Karpas-422 (cell line): ENCODE measurements around the gene OCIAD1. TPM values are rescaled to one million over a fixed set of nuclear protein-coding genes. Genes with fewer than 3 reads are reported as not detected.
A peak's percentile ranks its signal among the peaks of the same experiment; 100 is the strongest.

Experiments used
- DNase-seq: peaks from one replicate; pipeline ENCODE4 v3.0.0-alpha.2; 2015
- H2AFZ ChIP-seq: fragments of 200-600 bp; sonication (generic); 2 replicates; pipeline ENCODE4 v1.6.1; 2014; ENCODE audit warnings: antibody characterized with exemption, low read length, mixed read lengths
- H3K27ac ChIP-seq: fragments of 200-600 bp; sonication (generic); 2 replicates; pipeline ENCODE4 v1.5.1; 2014; ENCODE audit warnings: mild to moderate bottlenecking, low read length, moderate library complexity
- H3K27me3 ChIP-seq: fragments of 200-600 bp; sonication (generic); 2 replicates; pipeline ENCODE4 v1.6.1; 2014; ENCODE audit warnings: low read length, mixed read lengths
- H3K36me3 ChIP-seq: fragments of 200-600 bp; sonication (generic); 2 replicates; pipeline ENCODE4 v1.6.1; 2014; ENCODE audit warnings: low read length, mixed read lengths; ENCODE audit not compliant: insufficient read depth
- H3K4me1 ChIP-seq: fragments of 200-600 bp; sonication (generic); 2 replicates; pipeline ENCODE4 v1.6.1; 2014; ENCODE audit warnings: mild to moderate bottlenecking, low read length, mixed read lengths
- H3K4me2 ChIP-seq: fragments of 200-600 bp; sonication (generic); 2 replicates; pipeline ENCODE4 v1.6.1; 2014; ENCODE audit warnings: low read length, low read depth, mild to moderate bottlenecking; ENCODE audit not compliant: poor library complexity, severe bottlenecking
- H3K4me3 ChIP-seq: fragments of 200-600 bp; sonication (generic); 2 replicates; pipeline ENCODE4 v1.5.1; 2014; ENCODE audit warnings: mild to moderate bottlenecking, antibody characterized with exemption, low read length, mixed read lengths
- H3K79me2 ChIP-seq: fragments of 200-600 bp; sonication (generic); 2 replicates; pipeline ENCODE4 v1.6.1; 2014; ENCODE audit warnings: mild to moderate bottlenecking, low read length, mixed read lengths
- H3K9ac ChIP-seq: fragments of 200-600 bp; sonication (generic); 2 replicates; pipeline ENCODE4 v1.6.0; 2014; ENCODE audit warnings: low read length
- H3K9me2 ChIP-seq: fragments of 200-600 bp; sonication (generic), shearing (Covaris generic); replicated peaks from 2 replicates; pipeline ENCODE4 v1.6.0; 2014; ENCODE audit warnings: mild to moderate bottlenecking, low read length, moderate library complexity; ENCODE audit not compliant: insufficient read depth
- H3K9me3 ChIP-seq: fragments of 300-700, 200-600 bp; sonication (generic); 2 replicates; pipeline ENCODE4 v1.6.1; 2014; ENCODE audit warnings: low read length, mixed read lengths
- H4K20me1 ChIP-seq: fragments of 200-600 bp; sonication (generic); 2 replicates; pipeline ENCODE4 v1.6.1; 2014; ENCODE audit warnings: mild to moderate bottlenecking, antibody characterized with exemption, low read length, low read depth; ENCODE audit not compliant: insufficient read depth
- total RNA-seq: library from RNA; depleted of rRNA; stranded (reverse); fragments of >200 nt; shearing (Covaris generic); gene quantifications from 2 replicates; pipeline ENCODE4 v1.2.3, GENCODE V29; 2014; ENCODE audit warnings: low replicate concordance; rRNA removed

Gene OCIAD1
- 70.6 and 122 TPM in 2 replicates for total RNA-seq

GRCh38 chr4:48830706-48831531, at the start of gene OCIAD1:
Gene OCIAD1, plus strand, starts transcription at chr4:48831088. Its CDS starts 1,537 bp downstream, at chr4:48832625.
- DNase-seq, result peak; percentile 99
- Histone ChIP-seq H3K79me2 (peaks cover 43% of the 10 kb centered on the region), H3K4me2 (peak within 1 kb of the TSS; percentile 86), H3K27me3 (no peaks in the 10 kb centered on the region), H3K9me3 (no peaks in the 10 kb centered on the region), H3K9me2 (no peaks in the 10 kb centered on the region), H3K27ac (peak within 1 kb of the TSS; percentile 86), H2AFZ (peak within 1 kb of the TSS; percentile 84), H4K20me1 (no peaks in the 10 kb centered on the region), H3K9ac (peak within 1 kb of the TSS; percentile 96), H3K4me1 (peaks cover 16% of the 10 kb centered on the region), H3K4me3 (peak within 1 kb of the TSS; percentile 92), H3K36me3 (peaks cover 22% of the 10 kb centered on the region)

GRCh38 chr4:48781968-48782367, 48.9 kb upstream of the OCIAD1 start:
- H3K79me2 ChIP-seq, result peaks cover 30% of the 10 kb centered on the region
- H3K36me3 ChIP-seq, result no peaks in the 10 kb centered on the region
- H3K4me3 ChIP-seq, result no peak overlapping the region
- DNase-seq, result no peak
- no peaks in the 10 kb centered on the region for H3K27me3 ChIP-seq
- peaks cover 22% of the 10 kb centered on the region for H4K20me1 ChIP-seq
- H3K27ac ChIP-seq, result no peak overlapping the region
- H3K9me2 ChIP-seq, result no peaks in the 10 kb centered on the region
- H2AFZ ChIP-seq, result 0 out of 2 replicates have a peak overlapping the region, but pooled peaks have one; percentile 32
- H3K9me3 ChIP-seq, result no peaks in the 10 kb centered on the region
- peaks cover 26% of the 10 kb centered on the region for H3K4me1 ChIP-seq
- no peak overlapping the region for H3K9ac ChIP-seq
- H3K4me2 ChIP-seq, result no peak overlapping the region

GRCh38 chr4:48785302-48785701, 45.6 kb upstream of the OCIAD1 start:
- Histone ChIP-seq H3K27me3 (no peaks in the 10 kb centered on the region), H3K9ac (no peak overlapping the region), H3K79me2 (no peaks in the 10 kb centered on the region)

GRCh38 chr4:48786549-48786948, 44.3 kb upstream of the OCIAD1 start:
- Histone ChIP-seq H3K9ac (no peak overlapping the region), H3K79me2 (no peaks in the 10 kb centered on the region), H2AFZ (no peak overlapping the region), H3K4me2 (no peak overlapping the region), H3K36me3 (no peaks in the 10 kb centered on the region), H3K4me1 (no peaks in the 10 kb centered on the region), H3K9me2 (no peaks in the 10 kb centered on the region), H3K27me3 (no peaks in the 10 kb centered on the region), H3K27ac (no peak overlapping the region), H3K4me3 (no peak overlapping the region), H4K20me1 (no peaks in the 10 kb centered on the region), H3K9me3 (no peaks in the 10 kb centered on the region)
- DNase-seq, result no peak

More at GRCh38 chr4:48785302-48785701, 45.6 kb upstream of the OCIAD1 start:
- Histone ChIP-seq H3K4me3 (no peak overlapping the region), H4K20me1 (no peaks in the 10 kb centered on the region), H3K36me3 (no peaks in the 10 kb centered on the region), H3K4me1 (peaks cover 9% of the 10 kb centered on the region), H2AFZ (no peak overlapping the region), H3K27ac (no peak overlapping the region), H3K9me3 (no peaks in the 10 kb centered on the region), H3K4me2 (no peak overlapping the region), H3K9me2 (no peaks in the 10 kb centered on the region)
- no peak for DNase-seq

- Histone ChIP-seq H3K9me2 (no peaks in the 10 kb centered on the region), H3K4me2 (no peak overlapping the region), H3K4me3 (no peak overlapping the region), H3K9ac (no peak overlapping the region), H4K20me1 (no peaks in the 10 kb centered on the region), H3K27me3 (no peaks in the 10 kb centered on the region), H3K9me3 (no peaks in the 10 kb centered on the region), H3K4me1 (peaks cover 1% of the 10 kb centered on the region), H3K36me3 (no peaks in the 10 kb centered on the region), H3K79me2 (no peaks in the 10 kb centered on the region), H2AFZ (no peak overlapping the region), H3K27ac (no peak overlapping the region)
- DNase-seq, result no peak
These were observed 43.8 kb upstream of the OCIAD1 start for GRCh38 chr4:48787056-48787455.

GRCh38 chr4:48790561-48790960, 40.3 kb upstream of the OCIAD1 start:
- peaks cover 8% of the 10 kb centered on the region for H3K4me1 ChIP-seq
- no peak overlapping the region for H3K27ac ChIP-seq
- no peaks in the 10 kb centered on the region for H3K79me2 ChIP-seq
- H3K4me3 ChIP-seq, result no peak overlapping the region
- no peak for DNase-seq
- no peaks in the 10 kb centered on the region for H3K9me3 ChIP-seq
- no peak overlapping the region for H3K9ac ChIP-seq
- H3K36me3 ChIP-seq, result no peaks in the 10 kb centered on the region
- H2AFZ ChIP-seq, result no peak overlapping the region
- no peak overlapping the region for H3K4me2 ChIP-seq
- H4K20me1 ChIP-seq, result no peaks in the 10 kb centered on the region
- H3K9me2 ChIP-seq, result no peaks in the 10 kb centered on the region
- H3K27me3 ChIP-seq, result no peaks in the 10 kb centered on the region

GRCh38 chr4:48791313-48791712, 39.6 kb upstream of the OCIAD1 start:
- peaks cover 8% of the 10 kb centered on the region for H3K4me1 ChIP-seq

GRCh38 chr4:48792348-48793006, 38.4 kb upstream of the OCIAD1 start:
- H3K79me2 ChIP-seq, result no peaks in the 10 kb centered on the region
- H3K27ac ChIP-seq, result no peak overlapping the region
- H3K27me3 ChIP-seq, result no peaks in the 10 kb centered on the region
- H3K36me3 ChIP-seq, result no peaks in the 10 kb centered on the region
- H2AFZ ChIP-seq, result no peak overlapping the region
- H3K9me2 ChIP-seq, result no peaks in the 10 kb centered on the region
- DNase-seq, result no peak
- peak overlapping the region; percentile 14 for H3K4me2 ChIP-seq
- no peaks in the 10 kb centered on the region for H3K9me3 ChIP-seq
- H3K4me1 ChIP-seq, result peaks cover 11% of the 10 kb centered on the region
- H3K4me3 ChIP-seq, result no peak overlapping the region
- no peak overlapping the region for H3K9ac ChIP-seq
- H4K20me1 ChIP-seq, result no peaks in the 10 kb centered on the region

More at GRCh38 chr4:48791313-48791712, 39.6 kb upstream of the OCIAD1 start:
- no peak for DNase-seq
- Histone ChIP-seq H3K9me3 (no peaks in the 10 kb centered on the region), H3K9me2 (no peaks in the 10 kb centered on the region), H2AFZ (no peak overlapping the region), H3K27ac (no peak overlapping the region), H3K4me2 (no peak overlapping the region), H3K9ac (no peak overlapping the region), H3K27me3 (no peaks in the 10 kb centered on the region), H4K20me1 (no peaks in the 10 kb centered on the region), H3K79me2 (no peaks in the 10 kb centered on the region), H3K36me3 (no peaks in the 10 kb centered on the region), H3K4me3 (no peak overlapping the region)
